Endothelial cell (in vitro differentiated cells): ENCODE data around the gene SMARCAL1. TPM values are rescaled to one million over a fixed set of nuclear protein-coding genes. Genes with fewer than 3 reads are reported as not detected.

Experiments used
- DNase-seq: peaks from one replicate; pipeline ENCODE4 v3.0.0; 2021; ENCODE audit warnings: low spot score
- H3K27ac Mint-ChIP-seq: one replicate; pipeline ENCODE4 v1.8.0; 2021; ENCODE audit warnings: mixed read lengths, inconsistent platforms; ENCODE audit not compliant: unreplicated experiment
- H3K27me3 Mint-ChIP-seq: one replicate; pipeline ENCODE4 v1.8.0; 2021; ENCODE audit warnings: mild to moderate bottlenecking, moderate library complexity, mixed read lengths, inconsistent platforms; ENCODE audit not compliant: unreplicated experiment
- H3K36me3 Mint-ChIP-seq: one replicate; pipeline ENCODE4 v1.8.0; 2021; ENCODE audit warnings: mild to moderate bottlenecking, low read depth, mixed read lengths, inconsistent platforms; ENCODE audit not compliant: unreplicated experiment
- H3K4me1 Mint-ChIP-seq: one replicate; pipeline ENCODE4 v1.8.0; 2021; ENCODE audit warnings: mild to moderate bottlenecking, mixed read lengths, inconsistent platforms; ENCODE audit not compliant: unreplicated experiment
- H3K4me3 Mint-ChIP-seq: one replicate; pipeline ENCODE4 v1.8.0; 2021; ENCODE audit warnings: mild to moderate bottlenecking, mixed read lengths, inconsistent platforms; ENCODE audit not compliant: unreplicated experiment
- H3K9me3 Mint-ChIP-seq: one replicate; pipeline ENCODE4 v1.8.0; 2021; ENCODE audit warnings: mixed read lengths, inconsistent platforms; ENCODE audit not compliant: unreplicated experiment
- total RNA-seq: library from RNA; stranded (reverse); fragmentation: NEBNext Ultra II Directional; extraction: Animal tissue kit (Norgen Biotek cat#: 25700); gene quantifications from one replicate; pipeline ENCODE4 v1.2.1, GENCODE V29; 2021; ENCODE audit not compliant: unreplicated experiment
- TF ChIP-seq, protein P1 (sequence below): fragments of 200-600 bp; sonication (generic); IDR thresholded peaks from one replicate; pipeline ENCODE4 v1.5.0; 2021; ENCODE audit warnings: antibody characterized with exemption; ENCODE audit not compliant: unreplicated experiment

SMARCAL1 gene
- total RNA-seq, 1 donor from 2014 or later: 39.1 TPM

DNA sequence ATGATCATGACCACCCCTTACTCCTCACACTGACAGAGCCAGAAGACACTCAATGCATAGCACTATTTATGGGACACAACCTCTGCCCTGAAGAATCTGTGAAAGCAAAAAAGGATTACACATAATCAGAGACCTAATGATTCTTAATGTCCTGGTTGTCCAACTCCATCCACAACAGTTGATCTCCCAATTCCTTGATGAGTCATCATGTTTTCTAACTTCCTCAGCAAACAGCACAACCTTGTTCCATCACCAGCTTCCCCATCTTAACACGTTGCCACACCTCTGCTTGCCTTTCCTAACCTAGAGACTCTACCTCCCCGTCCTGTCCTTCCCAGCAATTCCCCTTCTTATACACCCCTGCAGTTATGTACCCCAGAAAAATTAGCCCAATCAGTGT lies 26.8 kb upstream of the SMARCAL1 start:
- H3K4me3 Mint-ChIP-seq: no peak overlapping the region
- H3K4me1 Mint-ChIP-seq: no peaks in the 10 kb centered on the region
- H3K27ac Mint-ChIP-seq: no peak overlapping the region

DNA sequence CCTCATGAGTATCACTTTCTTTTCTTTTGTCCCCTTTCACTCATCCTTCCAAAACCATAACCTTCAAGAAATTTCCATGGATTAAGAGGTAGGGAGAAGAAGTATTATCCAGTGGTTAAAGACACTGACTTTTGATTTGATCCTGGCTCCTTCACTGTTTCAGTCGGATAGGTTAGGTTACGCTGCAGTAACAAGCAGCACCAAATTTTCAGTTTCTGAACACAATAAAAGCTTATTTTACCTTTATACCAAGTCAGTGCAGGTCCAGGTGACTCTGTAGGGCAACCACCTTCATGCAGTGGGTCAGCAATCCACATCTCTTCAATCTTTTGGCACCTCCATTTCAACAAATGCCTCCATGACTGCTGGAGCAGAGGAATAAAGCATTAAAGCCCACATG lies 25.0 kb upstream of the SMARCAL1 start:
- Mint-ChIP-seq H3K4me3 (no peak overlapping the region), H3K27ac (no peak overlapping the region), H3K36me3 (no peaks in the 10 kb centered on the region), H3K27me3 (peaks cover 7% of the 10 kb centered on the region), H3K9me3 (no peaks in the 10 kb centered on the region), H3K4me1 (no peaks in the 10 kb centered on the region)
- no peak for DNase-seq
- TF ChIP-seq, protein P1, sequence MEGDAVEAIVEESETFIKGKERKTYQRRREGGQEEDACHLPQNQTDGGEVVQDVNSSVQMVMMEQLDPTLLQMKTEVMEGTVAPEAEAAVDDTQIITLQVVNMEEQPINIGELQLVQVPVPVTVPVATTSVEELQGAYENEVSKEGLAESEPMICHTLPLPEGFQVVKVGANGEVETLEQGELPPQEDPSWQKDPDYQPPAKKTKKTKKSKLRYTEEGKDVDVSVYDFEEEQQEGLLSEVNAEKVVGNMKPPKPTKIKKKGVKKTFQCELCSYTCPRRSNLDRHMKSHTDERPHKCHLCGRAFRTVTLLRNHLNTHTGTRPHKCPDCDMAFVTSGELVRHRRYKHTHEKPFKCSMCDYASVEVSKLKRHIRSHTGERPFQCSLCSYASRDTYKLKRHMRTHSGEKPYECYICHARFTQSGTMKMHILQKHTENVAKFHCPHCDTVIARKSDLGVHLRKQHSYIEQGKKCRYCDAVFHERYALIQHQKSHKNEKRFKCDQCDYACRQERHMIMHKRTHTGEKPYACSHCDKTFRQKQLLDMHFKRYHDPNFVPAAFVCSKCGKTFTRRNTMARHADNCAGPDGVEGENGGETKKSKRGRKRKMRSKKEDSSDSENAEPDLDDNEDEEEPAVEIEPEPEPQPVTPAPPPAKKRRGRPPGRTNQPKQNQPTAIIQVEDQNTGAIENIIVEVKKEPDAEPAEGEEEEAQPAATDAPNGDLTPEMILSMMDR: no peak

More for the DNA sequence above, 26.8 kb upstream of the SMARCAL1 start:
- Mint-ChIP-seq H3K36me3 (no peaks in the 10 kb centered on the region), H3K9me3 (no peaks in the 10 kb centered on the region), H3K27me3 (peaks cover 7% of the 10 kb centered on the region)
- no peak for DNase-seq
- TF ChIP-seq, protein P1: no peak

DNA sequence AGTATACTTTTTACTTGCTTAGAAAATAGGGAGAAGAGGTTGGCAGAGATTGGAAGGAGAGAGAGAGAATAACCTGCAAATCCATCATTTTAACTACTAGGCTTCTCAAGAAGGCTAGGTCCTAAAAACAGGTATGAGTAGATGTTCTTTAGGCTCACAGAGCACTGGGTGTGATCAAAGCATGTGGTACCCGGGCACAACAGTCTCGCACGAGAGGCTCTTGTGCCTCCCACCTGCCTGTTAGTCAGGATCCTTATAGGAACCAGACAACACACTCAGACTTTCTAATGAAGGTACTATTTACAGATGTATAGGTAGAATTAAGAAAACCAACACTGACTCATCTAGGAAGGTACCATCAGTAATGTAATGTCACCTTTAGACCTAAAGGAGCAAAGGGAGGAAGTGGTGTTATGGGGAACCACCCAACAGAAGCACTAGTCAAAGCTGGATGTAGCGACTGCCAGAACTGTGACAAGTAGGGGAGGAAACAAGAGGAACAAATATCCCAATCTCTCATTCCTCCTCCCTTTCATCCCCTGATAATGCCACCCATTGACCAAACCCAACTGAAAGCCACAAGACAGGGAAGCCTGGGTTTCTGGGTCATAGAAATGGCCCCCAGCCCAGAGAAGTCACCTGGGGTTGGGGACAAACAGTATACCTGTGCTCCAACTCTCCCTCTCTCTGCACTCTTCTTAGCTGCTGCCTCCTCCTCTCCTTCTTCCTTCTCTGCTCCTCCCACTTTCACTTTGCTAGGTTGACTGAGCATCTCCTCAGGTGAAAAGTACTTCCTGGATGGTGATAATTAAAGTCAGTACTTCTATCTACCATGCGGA lies 24.0 kb upstream of the SMARCAL1 start:
- Mint-ChIP-seq H3K27me3 (peaks cover 11% of the 10 kb centered on the region), H3K9me3 (no peaks in the 10 kb centered on the region), H3K4me3 (no peak overlapping the region), H3K27ac (no peak overlapping the region), H3K36me3 (no peaks in the 10 kb centered on the region), H3K4me1 (peaks cover 2% of the 10 kb centered on the region)
- no peak for DNase-seq
- TF ChIP-seq, protein P1: no peak

DNA sequence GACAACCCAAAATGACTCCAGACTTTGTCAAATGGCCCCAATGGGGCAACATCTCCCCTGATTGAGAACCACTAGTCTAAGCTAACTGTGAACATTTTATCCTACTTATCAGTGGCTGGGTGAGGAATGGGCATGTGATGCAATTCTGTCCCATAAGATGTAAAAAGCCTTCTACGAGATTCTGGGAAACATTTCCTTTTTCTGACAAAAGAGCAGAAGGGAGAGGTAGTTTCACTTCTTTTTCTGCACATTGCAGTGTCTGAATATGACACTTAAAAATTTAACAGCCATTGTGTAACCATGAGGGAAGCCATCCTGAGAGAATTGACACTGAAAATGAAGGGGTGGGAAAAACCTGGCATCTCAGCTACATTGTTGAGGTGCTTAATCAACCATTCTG lies 22.7 kb upstream of the SMARCAL1 start:
- no peak overlapping the region for H3K4me3 Mint-ChIP-seq
- no peak overlapping the region for H3K27ac Mint-ChIP-seq
- peaks cover 3% of the 10 kb centered on the region for H3K4me1 Mint-ChIP-seq
- DNase-seq: no peak
- H3K27me3 Mint-ChIP-seq: peaks cover 10% of the 10 kb centered on the region
- H3K9me3 Mint-ChIP-seq: no peaks in the 10 kb centered on the region
- H3K36me3 Mint-ChIP-seq: no peaks in the 10 kb centered on the region
- TF ChIP-seq, protein P1: no peak

DNA sequence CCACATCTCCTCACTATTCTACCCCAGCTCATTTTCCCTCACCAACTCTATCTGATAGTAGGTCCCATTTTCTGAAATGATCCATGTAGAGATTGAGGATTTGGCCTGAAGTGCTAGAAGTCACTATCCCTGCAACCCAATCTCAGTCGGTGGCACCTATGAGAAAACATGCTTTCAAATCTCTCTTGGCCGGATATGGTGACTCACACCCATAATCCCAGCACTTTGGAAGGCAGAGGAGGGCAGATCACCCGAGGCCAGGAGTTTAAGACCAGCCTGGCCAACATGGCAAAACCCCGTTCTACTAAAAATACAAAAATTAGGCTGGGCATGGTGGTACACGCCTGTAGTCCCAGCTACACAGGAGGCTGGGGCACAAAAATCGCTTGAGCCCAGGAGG lies 20.9 kb upstream of the SMARCAL1 start:
- TF ChIP-seq, protein P1: no peak
- Mint-ChIP-seq H3K4me1 (peaks cover 3% of the 10 kb centered on the region), H3K4me3 (no peak overlapping the region), H3K27ac (no peak overlapping the region), H3K27me3 (peaks cover 5% of the 10 kb centered on the region), H3K9me3 (no peaks in the 10 kb centered on the region), H3K36me3 (no peaks in the 10 kb centered on the region)
- DNase-seq: no peak
